Kidney capillary endothelial cell (primary cell): ENCODE measurements around the gene CPB1.
"Not testable (repeated sequence)": the region's sequence is repeated elsewhere in the genome, so short reads cannot be mapped to it uniquely, and the experiment has no call there.

Source experiments
- DNase-seq: peaks from one replicate; pipeline ENCODE4 v3.0.0-alpha.2; 2018; ENCODE audit warnings: low spot score

CPB1 gene

GRCh38 chr3:148827585-148827984 is at the start of gene CPB1:
TSS of gene CPB1 (plus strand) at chr3:148827811. CDS start at chr3:148827824, 13 bp downstream.
- no peak for DNase-seq

DNA sequence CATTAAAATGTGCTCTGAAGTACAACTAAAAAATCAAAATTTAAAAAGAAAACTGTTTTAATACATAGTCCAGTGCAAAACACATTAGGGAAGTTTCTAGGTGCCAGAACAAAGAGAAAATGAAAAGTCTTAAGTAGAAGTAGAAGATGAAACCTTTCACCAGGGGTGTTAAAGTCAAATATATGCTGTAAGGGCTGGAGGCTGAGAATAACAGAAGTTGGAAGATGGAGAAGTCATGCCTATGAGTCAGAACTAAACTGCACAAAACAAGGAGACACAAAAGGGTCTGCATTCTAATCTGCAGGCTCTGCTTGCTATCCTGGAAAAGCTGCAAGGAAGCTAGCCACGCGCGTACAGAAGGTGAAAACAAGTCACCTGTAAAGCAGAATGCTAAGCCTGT is 48.7 kb upstream of the CPB1 start:
- DNase-seq, result no peak

DNA sequence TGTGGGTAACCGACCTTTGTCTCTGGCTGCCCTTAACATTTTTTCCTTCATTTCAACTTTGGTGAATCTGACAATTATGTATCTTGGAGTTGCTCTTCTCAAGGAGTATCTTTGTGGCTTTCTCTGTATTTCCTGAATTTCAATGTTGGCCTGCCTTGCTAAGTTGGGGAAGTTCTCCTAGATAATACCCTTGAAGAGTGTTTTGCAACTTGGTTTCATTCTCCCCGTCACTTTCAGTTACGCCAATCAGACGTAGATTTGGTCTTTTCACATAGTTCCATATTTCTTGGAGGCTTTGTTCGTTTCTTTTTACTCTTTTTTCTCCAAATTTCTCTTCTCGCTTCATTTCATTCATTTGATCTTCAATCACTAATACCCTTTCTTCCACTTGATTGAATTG is 42.6 kb upstream of the CPB1 start:
- DNase-seq, result not testable (repeated sequence)

- not testable (repeated sequence) for DNase-seq
Measured at GRCh38 chr3:148786159-148786558, 41.5 kb upstream of the CPB1 start.

DNA sequence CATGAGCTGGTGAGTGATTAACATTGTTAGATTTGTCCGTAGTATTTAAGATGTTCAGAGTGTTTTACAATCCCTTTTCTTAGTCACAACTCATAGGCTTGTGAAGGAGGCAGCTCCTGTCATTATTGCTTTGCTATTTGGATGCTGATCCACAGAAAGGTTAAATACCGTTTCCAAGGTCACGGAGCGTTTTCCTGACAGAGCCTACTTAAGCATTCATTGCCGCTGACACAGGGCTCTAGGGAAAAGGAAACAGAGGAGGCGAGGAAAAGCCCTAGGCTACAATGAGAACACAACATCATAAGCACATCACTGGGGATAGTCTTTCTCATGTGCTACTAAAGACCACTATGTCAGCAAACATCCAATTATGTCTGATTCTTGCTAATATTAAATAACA is 38.5 kb upstream of the CPB1 start:
- no peak for DNase-seq

DNA sequence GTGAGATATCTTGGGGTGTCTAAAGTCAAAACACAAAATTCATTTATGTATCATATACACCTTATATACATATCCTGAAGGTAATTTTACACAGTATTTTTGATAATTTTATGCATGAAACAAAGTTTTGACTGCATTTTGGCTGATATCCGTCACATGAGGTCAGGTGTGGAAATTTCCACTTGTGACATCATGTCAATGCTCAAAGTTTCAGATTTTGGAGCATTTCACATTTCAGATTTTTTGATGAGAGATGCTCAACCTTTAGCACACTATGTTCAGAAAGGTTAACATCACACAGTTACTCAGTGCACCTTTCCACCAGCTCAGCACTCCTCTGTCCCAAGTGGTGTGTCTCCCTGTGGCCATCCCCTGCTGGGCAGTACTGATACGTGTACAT is 37.7 kb upstream of the CPB1 start:
- DNase-seq, result no peak

- DNase-seq, result no peak
Measured at GRCh38 chr3:148790370-148790769, 37.2 kb upstream of the CPB1 start.

DNA sequence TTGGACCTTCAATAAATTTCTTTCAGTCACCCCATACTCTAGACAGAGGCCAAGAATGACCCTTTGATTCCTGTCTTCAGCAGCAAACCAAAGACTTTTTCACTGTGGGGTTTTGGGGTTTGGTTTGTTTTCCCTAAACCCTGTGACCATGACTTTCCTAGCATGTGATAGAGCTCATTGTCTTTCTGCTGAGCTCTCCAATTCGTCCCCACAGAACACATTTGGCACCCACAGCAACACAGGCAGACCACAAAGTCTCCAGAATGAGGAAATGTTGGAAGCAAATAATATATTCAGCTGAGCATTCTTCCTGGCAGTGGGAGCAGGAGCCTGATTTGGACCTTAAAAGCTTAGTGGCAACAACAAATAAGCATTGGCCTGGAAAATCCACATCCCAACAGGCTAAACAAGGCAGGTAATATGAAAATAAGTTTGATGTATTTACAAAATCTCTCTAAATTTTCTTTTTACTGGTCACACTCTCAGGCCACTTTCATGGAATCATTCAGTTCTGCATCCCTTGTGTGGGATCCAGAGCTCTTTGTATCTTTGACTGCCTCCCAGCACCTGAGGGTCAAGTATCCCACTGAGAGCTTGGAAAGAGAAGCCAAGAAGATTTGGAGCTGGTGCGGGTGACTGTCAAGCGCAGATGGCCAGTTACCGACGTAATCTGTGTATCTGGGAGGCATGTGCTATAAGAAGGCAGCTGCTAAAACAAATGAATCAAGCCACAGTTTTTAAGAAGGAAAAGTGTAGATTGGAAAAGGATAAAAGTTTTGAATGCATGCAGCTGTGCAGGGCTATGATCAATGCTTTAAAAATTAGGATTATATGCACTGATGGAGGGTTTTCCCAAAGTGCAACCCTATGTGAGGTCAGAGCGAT is 36.5 kb upstream of the CPB1 start:
- no peak for DNase-seq

DNA sequence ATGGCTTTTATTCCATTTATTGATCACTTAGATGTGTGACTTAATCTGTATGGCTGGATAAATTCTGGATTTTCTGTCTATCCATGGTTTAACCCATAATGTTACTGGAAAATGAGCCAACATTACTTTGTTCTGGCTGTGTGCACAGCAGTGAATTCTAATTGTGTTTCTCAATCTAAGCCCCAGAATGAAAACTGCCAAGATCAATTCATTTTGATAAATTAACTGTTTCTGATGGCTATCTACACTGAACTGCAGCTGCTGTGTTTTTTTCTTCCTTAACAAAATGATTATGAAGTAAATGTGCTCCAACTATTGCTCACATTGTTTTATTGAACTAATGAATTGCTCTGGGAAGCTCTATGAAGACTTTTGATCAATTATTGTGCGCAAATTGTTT is 35.7 kb upstream of the CPB1 start:
- no peak for DNase-seq

GRCh38 chr3:148792516-148792915 is 35.1 kb upstream of the CPB1 start:
- DNase-seq, result no peak

GRCh38 chr3:148796799-148797198 is 30.8 kb upstream of the CPB1 start:
- no peak for DNase-seq

DNA sequence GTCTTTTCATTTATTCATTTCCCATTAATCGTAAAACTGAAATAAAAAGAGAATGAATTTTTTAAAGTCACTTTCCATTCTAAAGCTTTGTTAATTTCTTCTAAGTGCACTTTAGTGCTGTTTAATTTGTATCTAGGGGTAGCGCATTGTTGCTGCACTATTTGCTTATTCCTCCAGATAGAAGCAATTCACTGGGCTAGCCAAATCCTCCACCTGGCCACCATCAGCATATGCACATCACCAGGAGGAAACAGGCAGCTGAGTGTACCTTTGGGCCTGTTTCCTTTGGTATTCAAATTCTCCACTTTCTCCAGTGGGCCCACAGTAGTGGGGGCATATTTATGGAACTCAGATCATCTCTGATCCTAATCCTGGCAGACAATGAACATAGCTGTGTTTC is 29.8 kb upstream of the CPB1 start:
- no peak for DNase-seq

- DNase-seq, result no peak
Measured at GRCh38 chr3:148800414-148800813, 27.2 kb upstream of the CPB1 start.

DNA sequence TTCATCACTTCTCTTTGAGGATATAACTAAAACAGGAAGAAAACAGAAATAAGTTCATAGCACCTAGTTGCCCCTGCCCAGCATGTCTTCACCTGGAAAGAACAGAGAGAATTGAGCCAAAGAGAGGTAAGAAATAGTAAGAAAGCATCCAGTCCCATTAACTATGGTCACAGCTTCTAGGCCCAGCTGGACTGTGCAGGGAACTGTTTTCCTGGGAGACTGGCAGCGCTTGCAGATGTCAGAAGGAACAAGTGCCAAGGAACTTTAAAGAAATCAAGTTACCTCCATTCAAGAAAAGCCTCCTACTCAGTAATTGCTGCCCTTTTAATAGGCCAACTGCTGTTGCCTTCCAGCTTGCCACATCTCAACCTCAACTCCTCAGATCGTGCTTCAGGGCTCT is 17.8 kb upstream of the CPB1 start:
- DNase-seq, result no peak

DNA sequence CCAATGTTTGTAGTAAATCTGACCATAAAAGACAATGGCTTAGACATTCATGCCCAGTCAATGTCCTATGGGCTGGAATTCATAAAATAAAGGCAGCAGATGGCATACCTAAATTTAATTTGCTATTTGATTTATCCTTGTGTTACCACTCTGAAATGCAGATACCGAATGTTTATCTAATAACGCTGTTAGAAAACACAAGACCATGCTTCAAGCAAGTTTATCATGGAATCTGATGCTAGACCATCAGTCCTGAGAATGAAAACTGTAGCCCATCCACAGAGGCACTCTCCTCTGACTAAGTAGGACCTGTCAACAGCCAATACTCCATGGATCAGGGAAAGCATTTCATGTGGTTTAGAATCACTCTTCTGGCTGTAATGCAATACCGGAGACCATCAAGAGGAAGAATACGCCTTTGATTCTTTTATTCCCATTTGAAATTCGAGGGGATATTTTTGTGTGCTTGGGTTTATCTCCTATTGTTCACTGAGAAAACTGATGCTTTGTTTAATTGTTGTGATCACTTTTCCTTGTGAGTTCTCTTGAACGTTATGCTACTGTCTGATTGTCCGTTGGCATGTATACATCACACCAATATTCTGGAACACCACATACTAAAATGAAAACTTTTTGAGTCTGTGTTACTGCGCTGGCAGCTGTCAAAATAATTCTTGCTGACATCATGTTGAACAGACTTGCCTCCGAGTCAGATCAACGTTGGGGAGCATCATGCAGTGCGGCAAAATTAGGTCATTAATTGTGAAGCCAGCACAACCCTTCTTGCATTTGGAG is 12.1 kb upstream of the CPB1 start:
- no peak for DNase-seq

DNA sequence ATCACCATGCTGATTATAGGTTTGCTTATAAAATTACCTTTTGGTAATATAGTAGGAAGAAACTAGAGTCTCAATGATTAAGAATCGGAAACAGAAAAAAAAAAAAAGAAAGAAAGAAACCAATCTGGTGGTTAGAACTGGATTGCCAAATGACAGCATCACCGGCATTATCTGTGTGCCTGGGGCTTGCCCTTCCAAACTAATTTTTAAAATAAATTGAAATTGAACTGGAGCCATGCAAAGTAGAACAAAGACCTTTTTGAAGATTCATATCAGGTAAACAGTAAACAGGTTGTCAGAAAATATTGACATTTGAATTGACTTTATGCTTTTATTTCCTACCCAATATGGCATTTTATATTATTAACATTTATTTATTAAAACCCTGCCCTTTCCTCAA is 11.2 kb upstream of the CPB1 start:
- DNase-seq, result no peak

GRCh38 chr3:148816981-148817525 is 10.6 kb upstream of the CPB1 start:
- DNase-seq, result no peak

- DNase-seq, result no peak
Measured at GRCh38 chr3:148820361-148821245, 7.0 kb upstream of the CPB1 start.

GRCh38 chr3:148823026-148823425 is 4.6 kb upstream of the CPB1 start:
- no peak for DNase-seq

- no peak for DNase-seq
Measured at GRCh38 chr3:148825476-148825875, 2.1 kb upstream of the CPB1 start.

DNA sequence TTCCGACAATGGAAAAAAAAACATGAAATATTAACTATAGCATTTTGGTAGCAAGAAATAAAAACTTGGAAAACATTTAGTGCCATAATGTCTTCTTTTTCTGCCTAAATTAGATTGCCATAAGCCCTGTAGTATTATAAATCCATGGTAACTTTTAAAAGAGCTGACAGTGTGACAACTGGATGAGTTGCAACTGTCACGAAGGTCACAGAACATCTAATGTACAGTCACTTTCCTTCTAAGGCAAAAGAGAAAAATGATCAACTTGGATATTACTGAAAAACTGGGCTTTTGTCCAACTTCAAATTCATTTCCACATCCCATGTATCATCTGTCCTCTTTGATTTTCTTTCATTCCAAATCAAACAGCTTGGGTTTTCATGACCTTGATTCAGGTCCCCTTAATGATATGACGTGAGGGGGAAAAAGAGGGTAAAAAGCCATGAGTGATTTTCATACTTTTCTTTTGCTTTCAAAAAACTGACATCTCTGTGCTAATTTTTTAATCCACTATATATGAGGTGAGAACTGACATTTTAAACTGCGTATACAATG is 602 bp downstream of the CPB1 start:
- no peak for DNase-seq

DNA sequence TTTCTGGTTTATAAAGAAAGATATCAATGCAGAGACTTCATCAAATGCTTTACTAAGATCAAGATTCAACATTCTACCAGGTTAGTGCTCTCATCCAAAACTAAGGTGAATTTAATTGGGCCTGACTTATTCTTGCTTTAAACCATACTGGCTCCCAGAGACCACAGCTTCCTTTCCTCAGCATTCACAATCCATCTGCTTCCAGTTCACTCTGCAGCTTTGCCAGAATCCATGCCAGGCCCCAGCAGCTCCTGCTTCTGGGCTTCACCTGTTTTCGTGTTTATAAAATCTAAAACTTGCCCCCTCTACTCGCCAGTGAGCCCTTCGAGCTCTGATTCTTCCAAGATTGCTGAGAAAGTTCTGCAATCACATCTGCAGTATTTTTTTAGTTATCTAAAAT is 2.3 kb downstream of the CPB1 start:
- no peak for DNase-seq
